ENCODE results near the gene CCDC77.

The CCDC77 gene

GRCh38 chr12:452667-453210 lies 51.3 kb downstream of the CCDC77 start:
- no peak overlapping the region for H3K9ac ChIP-seq (ENCODE audit: low read length)
- H2AFZ ChIP-seq (ENCODE audit: low read depth, low read length): no peak overlapping the region
- H2BK120ac ChIP-seq (ENCODE audit: low read depth, low read length): no peak overlapping the region
- no peak overlapping the region for H4K8ac ChIP-seq (ENCODE audit: low read length)
- no peak overlapping the region for H3K18ac ChIP-seq (ENCODE audit: low read depth in 1 of 2, low read length in 2 of 2)
- no peak overlapping the region for H3K23ac ChIP-seq (ENCODE audit: low read length in 2 of 2)
- H3K9me3 ChIP-seq (ENCODE audit: control insufficient read depth, low read length): no peaks in the 10 kb centered on the region
- no peak overlapping the region for H2BK15ac ChIP-seq (ENCODE audit: low read depth, poor library complexity, severe bottlenecking)
- no peak overlapping the region for H2AK5ac ChIP-seq (ENCODE audit: low read length, severe bottlenecking)
- H3K4ac ChIP-seq (ENCODE audit: low read depth in 1 of 2, low read length in 2 of 2): no peak overlapping the region
- no peak overlapping the region for H2BK5ac ChIP-seq (ENCODE audit: low read depth, low read length, poor library complexity, severe bottlenecking)
- H2BK12ac ChIP-seq (ENCODE audit: low read length in 2 of 2): no peak overlapping the region
- H3K4me3 ChIP-seq (ENCODE audit: insufficient read depth in 1 of 2, low read depth in 1 of 2, low read length in 2 of 2): no peak overlapping the region
- no peaks in the 10 kb centered on the region for H3K36me3 ChIP-seq (ENCODE audit: control insufficient read depth in 1 of 2, insufficient read depth in 2 of 2, low read depth in 1 of 2, low read length in 2 of 2)
- WGBS: 97% methylated on average over 5 of the region's 25 CpGs
- no peak overlapping the region for H3K14ac ChIP-seq (ENCODE audit: low read length in 2 of 2)
- no peak overlapping the region for H4K91ac ChIP-seq (ENCODE audit: low read length)
- H3K27me3 ChIP-seq (ENCODE audit: control insufficient read depth in 1 of 2, insufficient read depth in 1 of 2, low read length in 2 of 2): peaks cover 53 to 76% of the 10 kb centered on the region in 2 experiments
- H3K27ac ChIP-seq (ENCODE audit: low read length, poor library complexity, severe bottlenecking): no peak overlapping the region
- no peak for DNase-seq
- no peaks in the 10 kb centered on the region for H3K79me1 ChIP-seq (replicated peaks; ENCODE audit: low read length, poor library complexity, severe bottlenecking)
- no peaks in the 10 kb centered on the region for H3K4me1 ChIP-seq (ENCODE audit: control insufficient read depth, insufficient read depth, low read depth, low read length)
- no peak overlapping the region for H3K4me2 ChIP-seq (ENCODE audit: low read length, poor library complexity, severe bottlenecking)

DNA sequence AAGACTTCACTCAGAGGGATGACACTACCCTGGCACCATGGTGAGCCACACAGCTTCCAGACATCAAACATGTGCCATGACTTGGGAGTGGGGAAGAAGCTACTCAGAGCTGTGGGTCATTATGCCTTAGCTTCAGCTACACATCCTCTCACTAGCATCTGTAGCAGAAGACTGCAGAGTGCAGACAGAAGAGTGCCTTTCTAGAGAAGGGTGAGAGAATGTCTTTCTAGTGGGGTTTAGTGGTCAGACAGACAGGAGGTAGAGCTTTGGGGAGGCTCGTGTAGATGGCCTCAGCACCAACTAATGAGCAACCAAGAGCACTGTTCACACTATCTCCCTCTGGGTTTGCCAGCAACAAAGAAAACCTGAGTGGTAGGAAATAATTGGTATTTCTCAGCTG lies 53.4 kb downstream of the CCDC77 start:
- Histone ChIP-seq H3K36me3 (ENCODE audit: control insufficient read depth in 1 of 2, insufficient read depth in 2 of 2, low read depth in 1 of 2, low read length in 2 of 2) (no peaks in the 10 kb centered on the region), H2BK120ac (ENCODE audit: low read depth, low read length) (no peak overlapping the region), H3K4me1 (ENCODE audit: control insufficient read depth, insufficient read depth, low read depth, low read length) (peaks cover 5% of the 10 kb centered on the region), H3K18ac (ENCODE audit: low read depth in 1 of 2, low read length in 2 of 2) (no peak overlapping the region), H2BK5ac (ENCODE audit: low read depth, low read length, poor library complexity, severe bottlenecking) (no peak overlapping the region), H2BK12ac (ENCODE audit: low read length in 2 of 2) (no peak overlapping the region), H3K4me2 (ENCODE audit: low read length, poor library complexity, severe bottlenecking) (no peak overlapping the region), H3K4me3 (ENCODE audit: insufficient read depth in 1 of 2, low read depth in 1 of 2, low read length in 2 of 2) (no peak overlapping the region), H3K9me3 (ENCODE audit: control insufficient read depth, low read length) (no peaks in the 10 kb centered on the region), H4K8ac (ENCODE audit: low read length) (no peak overlapping the region), H3K27me3 (ENCODE audit: control insufficient read depth in 1 of 2, insufficient read depth in 1 of 2, low read length in 2 of 2) (peaks cover 58 to 86% of the 10 kb centered on the region in 2 experiments), H3K14ac (ENCODE audit: low read length in 2 of 2) (no peak overlapping the region), H2AK5ac (ENCODE audit: low read length, severe bottlenecking) (no peak overlapping the region), H3K9ac (ENCODE audit: low read length) (no peak overlapping the region), H3K4ac (ENCODE audit: low read depth in 1 of 2, low read length in 2 of 2) (no peak overlapping the region), H3K23ac (ENCODE audit: low read length in 2 of 2) (no peak overlapping the region), H4K91ac (ENCODE audit: low read length) (no peak overlapping the region), H2AFZ (ENCODE audit: low read depth, low read length) (no peak overlapping the region), H3K27ac (ENCODE audit: low read length, poor library complexity, severe bottlenecking) (no peak overlapping the region), H2BK15ac (ENCODE audit: low read depth, poor library complexity, severe bottlenecking) (no peak overlapping the region), H3K79me1 (replicated peaks; ENCODE audit: low read length, poor library complexity, severe bottlenecking) (no peaks in the 10 kb centered on the region)
- no peak for DNase-seq
- no CpG with 5 or more reads among the region's 1 CpG for WGBS

DNA sequence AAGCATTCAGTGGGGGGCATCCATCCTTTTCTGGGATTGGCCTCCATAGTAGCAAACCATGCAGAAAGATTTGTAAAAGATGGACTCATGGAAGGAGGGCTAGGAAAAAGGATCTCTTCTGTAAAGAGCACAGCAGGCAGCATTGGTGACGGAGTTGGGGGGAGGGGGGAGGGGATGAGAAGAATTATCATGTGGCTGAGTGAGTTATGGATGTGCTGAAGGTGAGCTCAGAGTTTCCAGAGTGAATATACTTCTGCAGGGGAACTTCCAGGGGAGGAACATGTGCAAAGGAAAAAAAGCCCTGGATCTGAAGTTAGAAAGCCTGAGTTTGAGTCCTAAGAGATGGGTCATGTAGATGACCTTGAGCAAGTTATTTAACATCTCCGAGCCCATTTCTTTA lies 54.4 kb downstream of the CCDC77 start:
- Histone ChIP-seq H3K4me1 (ENCODE audit: control insufficient read depth, insufficient read depth, low read depth, low read length) (peaks cover 10% of the 10 kb centered on the region), H3K9ac (ENCODE audit: low read length) (no peak overlapping the region), H3K14ac (ENCODE audit: low read length in 2 of 2) (no peak overlapping the region), H2BK120ac (ENCODE audit: low read depth, low read length) (no peak overlapping the region), H2BK5ac (ENCODE audit: low read depth, low read length, poor library complexity, severe bottlenecking) (no peak overlapping the region), H4K8ac (ENCODE audit: low read length) (no peak overlapping the region), H2BK15ac (ENCODE audit: low read depth, poor library complexity, severe bottlenecking) (no peak overlapping the region), H2AFZ (ENCODE audit: low read depth, low read length) (no peak overlapping the region), H3K4me2 (ENCODE audit: low read length, poor library complexity, severe bottlenecking) (no peak overlapping the region), H2BK12ac (ENCODE audit: low read length in 2 of 2) (no peak overlapping the region), H3K9me3 (ENCODE audit: control insufficient read depth, low read length) (no peaks in the 10 kb centered on the region), H3K27ac (ENCODE audit: low read length, poor library complexity, severe bottlenecking) (no peak overlapping the region), H3K27me3 (ENCODE audit: control insufficient read depth in 1 of 2, insufficient read depth in 1 of 2, low read length in 2 of 2) (peaks cover 59 to 80% of the 10 kb centered on the region in 2 experiments), H3K36me3 (ENCODE audit: control insufficient read depth in 1 of 2, insufficient read depth in 2 of 2, low read depth in 1 of 2, low read length in 2 of 2) (no peaks in the 10 kb centered on the region), H3K4me3 (ENCODE audit: insufficient read depth in 1 of 2, low read depth in 1 of 2, low read length in 2 of 2) (no peak overlapping the region), H2AK5ac (ENCODE audit: low read length, severe bottlenecking) (no peak overlapping the region), H3K23ac (ENCODE audit: low read length in 2 of 2) (no peak overlapping the region), H3K4ac (ENCODE audit: low read depth in 1 of 2, low read length in 2 of 2) (no peak overlapping the region), H3K18ac (ENCODE audit: low read depth in 1 of 2, low read length in 2 of 2) (no peak overlapping the region), H3K79me1 (replicated peaks; ENCODE audit: low read length, poor library complexity, severe bottlenecking) (no peaks in the 10 kb centered on the region), H4K91ac (ENCODE audit: low read length) (no peak overlapping the region)
- 77% methylated on average over 2 of the region's 2 CpGs for WGBS
- no peak for DNase-seq

- Histone ChIP-seq H3K9ac (ENCODE audit: low read length) (no peak overlapping the region), H3K14ac (ENCODE audit: low read length in 2 of 2) (no peak overlapping the region), H3K23ac (ENCODE audit: low read length in 2 of 2) (no peak overlapping the region), H3K4me1 (ENCODE audit: control insufficient read depth, insufficient read depth, low read depth, low read length) (peaks cover 10% of the 10 kb centered on the region), H2AK5ac (ENCODE audit: low read length, severe bottlenecking) (no peak overlapping the region), H4K91ac (ENCODE audit: low read length) (no peak overlapping the region), H3K4me3 (ENCODE audit: insufficient read depth in 1 of 2, low read depth in 1 of 2, low read length in 2 of 2) (no peak overlapping the region), H3K27ac (ENCODE audit: low read length, poor library complexity, severe bottlenecking) (no peak overlapping the region), H4K8ac (ENCODE audit: low read length) (no peak overlapping the region), H3K79me1 (replicated peaks; ENCODE audit: low read length, poor library complexity, severe bottlenecking) (no peaks in the 10 kb centered on the region), H2AFZ (ENCODE audit: low read depth, low read length) (no peak overlapping the region), H2BK12ac (ENCODE audit: low read length in 2 of 2) (no peak overlapping the region), H3K9me3 (ENCODE audit: control insufficient read depth, low read length) (no peaks in the 10 kb centered on the region), H3K27me3 (ENCODE audit: control insufficient read depth in 1 of 2, insufficient read depth in 1 of 2, low read length in 2 of 2) (peaks cover 73 to 83% of the 10 kb centered on the region in 2 experiments), H2BK15ac (ENCODE audit: low read depth, poor library complexity, severe bottlenecking) (no peak overlapping the region), H3K18ac (ENCODE audit: low read depth in 1 of 2, low read length in 2 of 2) (no peak overlapping the region), H3K36me3 (ENCODE audit: control insufficient read depth in 1 of 2, insufficient read depth in 2 of 2, low read depth in 1 of 2, low read length in 2 of 2) (no peaks in the 10 kb centered on the region), H2BK120ac (ENCODE audit: low read depth, low read length) (no peak overlapping the region), H3K4ac (ENCODE audit: low read depth in 1 of 2, low read length in 2 of 2) (no peak overlapping the region), H3K4me2 (ENCODE audit: low read length, poor library complexity, severe bottlenecking) (no peak overlapping the region), H2BK5ac (ENCODE audit: low read depth, low read length, poor library complexity, severe bottlenecking) (no peak overlapping the region)
- 93% methylated on average over 4 of the region's 4 CpGs for WGBS
- no peak for DNase-seq
Measured at GRCh38 chr12:457676-458075, 56.2 kb downstream of the CCDC77 start.

Measured in mesenchymal stem cell (in vitro differentiated cells and primary cell).